OCI-LY7 (cell line): ENCODE data around the gene WDFY4. TPM values are rescaled to one million over a fixed set of nuclear protein-coding genes. Genes with fewer than 3 reads are reported as not detected.

Experiments used
- BruUV-seq: library from RNA; stranded (reverse); fragments of 400-500 nt; replicated peaks from 2 replicates; lab custom pipeline; 2021; lab: Mats Ljungman, UMichigan
- CTCF ChIA-PET: fragments of 300-600 bp; sonication (Branson Sonifier 250); formaldehyde crosslinking; loops from one replicate; lab custom pipeline; 2022; ENCODE audit warnings: antibody characterized with exemption; ENCODE audit not compliant: unreplicated experiment; lab: Charles Lee
- POLR2A ChIA-PET: fragments of 300-600 bp; sonication (Branson Sonifier 250); formaldehyde crosslinking; loops from one replicate; lab custom pipeline; 2022; ENCODE audit warnings: antibody characterized with exemption; lab: Charles Lee
- DNase-seq: peaks from one replicate; pipeline ENCODE4 v3.0.0-alpha.2; 2015; ENCODE audit warnings: low spot score
- H2AFZ ChIP-seq: fragments of 200-600 bp; sonication (generic), shearing (Covaris generic); 2 replicates; pipeline ENCODE4 v1.6.1; 2014; ENCODE audit warnings: mild to moderate bottlenecking, antibody characterized with exemption, low read length, moderate library complexity
- H3K27ac ChIP-seq: fragments of 200-600 bp; sonication (generic); 2 replicates; pipeline ENCODE4 v1.5.1; 2014; ENCODE audit warnings: mixed run types, low read depth, mild to moderate bottlenecking, moderate library complexity, low read length, inconsistent platforms; ENCODE audit not compliant: poor library complexity, severe bottlenecking
- H3K36me3 ChIP-seq: fragments of 200-600 bp; sonication (generic); 2 replicates; pipeline ENCODE4 v1.6.1; 2014; ENCODE audit warnings: mild to moderate bottlenecking, antibody characterized with exemption, low read length, moderate library complexity, mixed read lengths; ENCODE audit not compliant: insufficient read depth
- H3K4me1 ChIP-seq: fragments of 200-600 bp; sonication (generic); 2 replicates; pipeline ENCODE4 v1.5.1; 2014; ENCODE audit warnings: mild to moderate bottlenecking, low read length; ENCODE audit not compliant: insufficient read depth, poor library complexity, severe bottlenecking
- H3K4me2 ChIP-seq: fragments of 200-600 bp; sonication (generic); 2 replicates; pipeline ENCODE4 v1.6.1; 2014; ENCODE audit warnings: mild to moderate bottlenecking, low read length
- H3K4me3 ChIP-seq: fragments of 200-600 bp; sonication (generic); 2 replicates; pipeline ENCODE4 v1.5.1; 2014; ENCODE audit warnings: mild to moderate bottlenecking, low read depth, low read length; ENCODE audit not compliant: poor library complexity, severe bottlenecking
- H3K79me2 ChIP-seq: fragments of 200-600 bp; sonication (generic); 2 replicates; pipeline ENCODE4 v1.6.1; 2016; ENCODE audit warnings: low read depth, mild to moderate bottlenecking, low read length, moderate library complexity, mixed read lengths; ENCODE audit not compliant: insufficient read depth
- H3K9me2 ChIP-seq: fragments of 200-600 bp; sonication (generic); 2 replicates; pipeline ENCODE4 v1.6.1; 2016; ENCODE audit warnings: mild to moderate bottlenecking, low read length, mixed read lengths; ENCODE audit not compliant: insufficient read depth
- H3K9me3 ChIP-seq: fragments of 200-600 bp; sonication (generic); 2 replicates; pipeline ENCODE4 v1.6.1; 2014; ENCODE audit warnings: mild to moderate bottlenecking, mixed run types, low read length, mixed read lengths
- H4K20me1 ChIP-seq: fragments of 200-600 bp; sonication (generic); 2 replicates; pipeline ENCODE4 v1.6.1; 2014; ENCODE audit warnings: mild to moderate bottlenecking, antibody characterized with exemption, low read length, moderate library complexity, mixed read lengths; ENCODE audit not compliant: insufficient read depth
- EZH2phosphoT487 ChIP-seq: fragments of 200-600 bp; sonication (generic); IDR thresholded peaks from 2 replicates; pipeline ENCODE4 v1.6.1; 2018; ENCODE audit warnings: low read depth, borderline replicate concordance, mild to moderate bottlenecking, mixed run types, antibody characterized with exemption, low read length, moderate library complexity, mixed read lengths
- intact Hi-C: fragments of 100-400 bp; cut with micrococcal nuclease; formaldehyde crosslinking; loops from one replicate; pipeline ENCODE4 v1.10.0; 2022; ENCODE audit not compliant: unreplicated experiment
- total RNA-seq, 2 experiments: library from RNA; depleted of rRNA in 1 of 2; stranded (reverse); fragments of >200 nt in 1 of 2; shearing (Covaris generic) in 1 of 2; gene quantifications; 2 replicates each; pipeline ENCODE4 v1.2.3, GENCODE V29; 2014 to 2022
- TF ChIP-seq, protein P1 (sequence below): fragments of 200-600 bp; sonication (generic); conservative IDR thresholded peaks from 2 replicates; pipeline ENCODE4 v1.5.1; 2014; ENCODE audit warnings: mild to moderate bottlenecking, antibody characterized with exemption, low read length, moderate library complexity, mixed read lengths

WDFY4 gene
- total RNA-seq, 2 experiments from 2014 or later = 51.5 to 85.6 TPM

DNA sequence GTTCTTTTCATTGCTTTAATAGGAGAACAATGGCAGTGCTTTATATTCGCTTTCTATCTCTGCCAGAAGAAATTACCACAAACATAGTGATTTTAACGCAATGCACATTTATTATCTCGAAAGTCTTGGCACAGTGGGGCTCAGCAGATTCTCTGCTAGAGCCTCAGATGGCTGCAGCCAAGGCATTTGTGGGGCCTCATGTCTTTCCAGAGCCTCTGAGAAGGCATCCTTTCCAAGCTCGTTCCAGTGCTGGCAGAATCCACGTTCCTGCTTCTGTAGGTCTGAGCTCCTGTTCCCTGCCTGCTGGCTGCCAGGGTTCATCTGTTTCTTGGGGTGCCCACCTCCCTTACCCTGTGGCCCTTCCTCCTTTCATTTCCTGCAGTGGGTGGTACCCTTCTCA lies 194.8 kb downstream of the WDFY4 start:
- no peak overlapping the region for H3K4me3 ChIP-seq
- ChIA-PET POLR2A (no interaction called here), CTCF (interaction anchor here (0.5 to 0.9 kb wide), 2 partner anchors 75 to 383 kb away, joined by 3 read pairs; no protein-coding TSS in a partner anchor)
- no peaks in the 10 kb centered on the region for H4K20me1 ChIP-seq
- no peaks in the 10 kb centered on the region for H3K9me3 ChIP-seq
- no peak for TF ChIP-seq EZH2phosphoT487
- TF ChIP-seq, protein P1, sequence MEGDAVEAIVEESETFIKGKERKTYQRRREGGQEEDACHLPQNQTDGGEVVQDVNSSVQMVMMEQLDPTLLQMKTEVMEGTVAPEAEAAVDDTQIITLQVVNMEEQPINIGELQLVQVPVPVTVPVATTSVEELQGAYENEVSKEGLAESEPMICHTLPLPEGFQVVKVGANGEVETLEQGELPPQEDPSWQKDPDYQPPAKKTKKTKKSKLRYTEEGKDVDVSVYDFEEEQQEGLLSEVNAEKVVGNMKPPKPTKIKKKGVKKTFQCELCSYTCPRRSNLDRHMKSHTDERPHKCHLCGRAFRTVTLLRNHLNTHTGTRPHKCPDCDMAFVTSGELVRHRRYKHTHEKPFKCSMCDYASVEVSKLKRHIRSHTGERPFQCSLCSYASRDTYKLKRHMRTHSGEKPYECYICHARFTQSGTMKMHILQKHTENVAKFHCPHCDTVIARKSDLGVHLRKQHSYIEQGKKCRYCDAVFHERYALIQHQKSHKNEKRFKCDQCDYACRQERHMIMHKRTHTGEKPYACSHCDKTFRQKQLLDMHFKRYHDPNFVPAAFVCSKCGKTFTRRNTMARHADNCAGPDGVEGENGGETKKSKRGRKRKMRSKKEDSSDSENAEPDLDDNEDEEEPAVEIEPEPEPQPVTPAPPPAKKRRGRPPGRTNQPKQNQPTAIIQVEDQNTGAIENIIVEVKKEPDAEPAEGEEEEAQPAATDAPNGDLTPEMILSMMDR = no peak
- no peaks in the 10 kb centered on the region for H3K4me1 ChIP-seq
- DNase-seq = no peak
- H3K79me2 ChIP-seq = no peaks in the 10 kb centered on the region
- no peak overlapping the region for H3K27ac ChIP-seq
- no TSS peak for BruUV-seq
- no peak overlapping the region for H2AFZ ChIP-seq
- peaks cover 70% of the 10 kb centered on the region for H3K36me3 ChIP-seq
- H3K4me2 ChIP-seq = no peak overlapping the region
- intact Hi-C loops = no loop called here
- no peaks in the 10 kb centered on the region for H3K9me2 ChIP-seq

DNA sequence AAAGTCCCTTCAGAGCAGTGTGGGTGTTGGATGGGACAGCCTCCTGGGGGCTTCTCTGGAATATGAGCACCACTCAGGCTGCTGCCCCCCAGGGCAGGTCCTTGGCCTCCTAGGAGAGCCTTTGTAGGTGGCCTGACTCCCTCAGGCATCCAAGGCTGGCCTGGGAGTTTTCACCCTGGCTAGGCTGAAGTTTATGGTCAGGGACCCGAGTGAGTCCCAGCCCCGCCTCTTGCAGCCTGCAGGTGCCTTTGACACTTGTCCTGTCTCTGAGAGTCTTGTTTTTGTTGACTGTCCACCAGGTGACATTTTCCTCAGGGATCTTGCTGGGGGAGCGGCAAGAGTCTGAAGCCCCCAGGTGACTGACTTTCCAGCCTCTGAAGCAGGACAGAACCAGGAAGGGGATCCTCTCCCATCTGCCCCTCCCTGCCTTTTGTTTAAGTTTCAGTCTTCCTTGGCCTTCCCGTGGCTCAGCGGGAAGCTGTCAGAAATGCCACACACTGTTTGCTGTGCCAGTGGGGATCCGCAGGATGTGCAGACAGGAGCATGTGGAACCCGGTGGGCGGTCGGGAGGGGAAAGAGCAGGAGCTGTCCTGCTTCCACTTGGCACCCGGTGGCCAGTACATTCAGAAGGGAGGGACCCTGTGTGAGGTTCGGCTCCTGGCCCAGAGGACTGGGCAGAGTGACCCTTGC lies 195.5 kb downstream of the WDFY4 start:
- peaks cover 64% of the 10 kb centered on the region for H3K36me3 ChIP-seq
- intact Hi-C loops = no loop called here
- no peak for DNase-seq
- no peak overlapping the region for H3K27ac ChIP-seq
- no peaks in the 10 kb centered on the region for H3K9me3 ChIP-seq
- CTCF ChIA-PET = no interaction called here
- H3K79me2 ChIP-seq = no peaks in the 10 kb centered on the region
- H3K4me2 ChIP-seq = no peak overlapping the region
- no TSS peak for BruUV-seq
- H3K4me3 ChIP-seq = no peak overlapping the region
- TF ChIP-seq EZH2phosphoT487 = no peak
- TF ChIP-seq, protein P1 = no peak
- H3K9me2 ChIP-seq = no peaks in the 10 kb centered on the region
- no peaks in the 10 kb centered on the region for H3K4me1 ChIP-seq
- no peak overlapping the region for H2AFZ ChIP-seq
- H4K20me1 ChIP-seq = no peaks in the 10 kb centered on the region
- POLR2A ChIA-PET = interaction anchor here (0.6 kb wide), 1 partner anchor 196 kb away, joined by 3 read pairs; the partner anchor contains the start of gene WDFY4

DNA sequence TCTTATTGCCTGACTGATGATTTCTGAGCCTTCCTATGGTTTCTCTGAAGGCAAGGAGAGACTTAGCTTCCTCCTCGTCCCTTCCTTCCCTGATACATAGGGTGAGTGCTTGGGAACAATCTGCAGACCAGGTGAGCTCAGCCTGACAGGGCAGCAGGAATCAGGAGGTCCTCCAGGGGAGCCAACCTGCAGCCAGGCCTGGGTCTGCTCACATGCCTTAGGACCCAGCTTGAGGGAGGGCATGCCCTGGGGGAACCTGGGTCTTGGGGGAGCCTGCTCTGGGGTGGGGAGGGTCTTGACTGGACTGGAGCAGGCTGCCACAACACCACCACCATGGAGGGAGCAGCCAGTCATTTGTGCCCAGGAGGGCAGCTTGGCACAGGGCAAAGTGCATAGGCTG lies 197.3 kb downstream of the WDFY4 start:
- H2AFZ ChIP-seq = no peak overlapping the region
- no peaks in the 10 kb centered on the region for H3K9me2 ChIP-seq
- no peaks in the 10 kb centered on the region for H3K4me1 ChIP-seq
- CTCF ChIA-PET = no interaction called here
- H3K4me3 ChIP-seq = no peak overlapping the region
- intact Hi-C loops = no loop called here
- no peak for TF ChIP-seq EZH2phosphoT487
- TF ChIP-seq, protein P1 = no peak
- H4K20me1 ChIP-seq = no peaks in the 10 kb centered on the region
- no peak for DNase-seq
- BruUV-seq = no TSS peak
- no peak overlapping the region for H3K27ac ChIP-seq
- POLR2A ChIA-PET = no interaction called here
- peaks cover 52% of the 10 kb centered on the region for H3K36me3 ChIP-seq
- no peaks in the 10 kb centered on the region for H3K79me2 ChIP-seq
- H3K9me3 ChIP-seq = no peaks in the 10 kb centered on the region
- H3K4me2 ChIP-seq = no peak overlapping the region
